ENCODE data around the gene C19orf85.
A peak's percentile ranks its signal among the peaks of the same experiment; 100 is the strongest.

The C19orf85 gene

DNA sequence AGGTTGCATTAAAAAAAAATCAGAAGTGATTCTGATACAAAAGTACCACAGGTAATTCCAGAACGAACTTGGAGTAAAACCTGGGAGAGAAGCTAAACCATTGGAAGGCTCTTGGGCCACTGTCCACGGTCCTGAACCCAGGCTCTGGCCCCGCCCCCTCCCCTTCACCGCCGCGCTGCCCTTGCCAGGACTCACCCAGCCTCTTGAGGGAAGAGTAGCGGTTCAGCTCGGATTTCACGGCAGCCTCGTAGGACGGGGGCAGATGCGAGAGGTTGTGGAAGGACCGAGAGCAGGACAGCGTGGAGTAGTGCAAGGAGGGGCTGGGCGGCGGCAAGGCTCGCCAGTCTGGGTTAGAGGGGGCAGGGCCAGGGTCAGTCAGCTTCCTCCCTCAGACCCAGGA lies 27.1 kb downstream of the C19orf85 start:
- no peaks in the 10 kb centered on the region for H3K4me1 ChIP-seq (ENCODE audit: insufficient read depth, low read length)
- H3K27ac ChIP-seq (ENCODE audit: low read length) = no peak overlapping the region
- no peak overlapping the region for H2AFZ ChIP-seq (ENCODE audit: low read depth, low read length)
- no peaks in the 10 kb centered on the region for H3K79me2 ChIP-seq (ENCODE audit: insufficient read depth, low read length)
- peak; percentile 79 for ATAC-seq (ENCODE audit: insufficient read depth, low read depth)
- H3K4me3 ChIP-seq (ENCODE audit: low read depth in 1 of 2, low read length in 2 of 2) = no peak overlapping the region
- DNase-seq = peak; percentile 54
- H3K9me3 ChIP-seq (ENCODE audit: insufficient read depth, low read length, severe bottlenecking) = no peaks in the 10 kb centered on the region
- TF ChIP-seq EZH2 (IDR thresholded peaks at IDR 0.05; ENCODE audit: borderline replicate concordance, low read depth, low read length, severe bottlenecking) = no peak
- TF ChIP-seq, protein P1, sequence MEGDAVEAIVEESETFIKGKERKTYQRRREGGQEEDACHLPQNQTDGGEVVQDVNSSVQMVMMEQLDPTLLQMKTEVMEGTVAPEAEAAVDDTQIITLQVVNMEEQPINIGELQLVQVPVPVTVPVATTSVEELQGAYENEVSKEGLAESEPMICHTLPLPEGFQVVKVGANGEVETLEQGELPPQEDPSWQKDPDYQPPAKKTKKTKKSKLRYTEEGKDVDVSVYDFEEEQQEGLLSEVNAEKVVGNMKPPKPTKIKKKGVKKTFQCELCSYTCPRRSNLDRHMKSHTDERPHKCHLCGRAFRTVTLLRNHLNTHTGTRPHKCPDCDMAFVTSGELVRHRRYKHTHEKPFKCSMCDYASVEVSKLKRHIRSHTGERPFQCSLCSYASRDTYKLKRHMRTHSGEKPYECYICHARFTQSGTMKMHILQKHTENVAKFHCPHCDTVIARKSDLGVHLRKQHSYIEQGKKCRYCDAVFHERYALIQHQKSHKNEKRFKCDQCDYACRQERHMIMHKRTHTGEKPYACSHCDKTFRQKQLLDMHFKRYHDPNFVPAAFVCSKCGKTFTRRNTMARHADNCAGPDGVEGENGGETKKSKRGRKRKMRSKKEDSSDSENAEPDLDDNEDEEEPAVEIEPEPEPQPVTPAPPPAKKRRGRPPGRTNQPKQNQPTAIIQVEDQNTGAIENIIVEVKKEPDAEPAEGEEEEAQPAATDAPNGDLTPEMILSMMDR (IDR thresholded peaks at IDR 0.05; ENCODE audit: borderline replicate concordance, extremely low read depth, low read length, poor library complexity, severe bottlenecking) = no peak
- no peak overlapping the region for H3K9ac ChIP-seq (ENCODE audit: low read depth, low read length)
- peaks cover 9% of the 10 kb centered on the region for H3K27me3 ChIP-seq (ENCODE audit: insufficient read depth, low read length, poor library complexity)
- no peaks in the 10 kb centered on the region for H3K36me3 ChIP-seq (ENCODE audit: insufficient read depth, low read length)
- H4K20me1 ChIP-seq (ENCODE audit: insufficient read depth, low read length) = peaks cover 12% of the 10 kb centered on the region
- no peak overlapping the region for H3K4me2 ChIP-seq (ENCODE audit: insufficient read depth, low read length)

DNA sequence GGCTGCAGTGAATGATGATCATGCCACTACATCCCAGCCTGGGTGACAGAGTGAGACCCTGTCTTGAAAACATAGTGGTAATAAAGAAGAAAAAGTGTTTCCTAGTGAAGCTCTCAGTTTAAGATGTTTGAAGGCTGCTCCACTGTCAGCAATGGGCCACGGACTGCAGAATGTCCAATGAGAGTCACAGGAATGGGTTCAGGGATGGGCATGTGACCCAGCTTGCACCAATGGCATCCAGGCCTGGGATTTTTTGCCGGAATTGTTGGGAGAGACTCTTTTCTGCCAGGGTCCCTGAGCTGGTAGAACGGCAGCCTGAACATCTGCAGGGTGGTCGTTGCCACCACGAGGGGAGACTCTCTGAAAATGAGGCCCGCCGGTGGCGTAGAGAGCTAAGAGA lies 27.7 kb downstream of the C19orf85 start:
- Histone ChIP-seq H3K4me3 (ENCODE audit: low read depth in 1 of 2, low read length in 2 of 2) (no peak overlapping the region), H4K20me1 (ENCODE audit: insufficient read depth, low read length) (peaks cover 12% of the 10 kb centered on the region), H3K9ac (ENCODE audit: low read depth, low read length) (no peak overlapping the region), H3K9me3 (ENCODE audit: insufficient read depth, low read length, severe bottlenecking) (no peaks in the 10 kb centered on the region), H2AFZ (ENCODE audit: low read depth, low read length) (no peak overlapping the region), H3K36me3 (ENCODE audit: insufficient read depth, low read length) (no peaks in the 10 kb centered on the region), H3K79me2 (ENCODE audit: insufficient read depth, low read length) (no peaks in the 10 kb centered on the region), H3K27ac (ENCODE audit: low read length) (no peak overlapping the region), H3K4me1 (ENCODE audit: insufficient read depth, low read length) (no peaks in the 10 kb centered on the region), H3K4me2 (ENCODE audit: insufficient read depth, low read length) (no peak overlapping the region), H3K27me3 (ENCODE audit: insufficient read depth, low read length, poor library complexity) (peaks cover 6% of the 10 kb centered on the region)
- no peak for DNase-seq
- TF ChIP-seq, protein P1 (IDR thresholded peaks at IDR 0.05; ENCODE audit: borderline replicate concordance, extremely low read depth, low read length, poor library complexity, severe bottlenecking) = no peak
- no peak for TF ChIP-seq EZH2 (IDR thresholded peaks at IDR 0.05; ENCODE audit: borderline replicate concordance, low read depth, low read length, severe bottlenecking)
- no peak for ATAC-seq (ENCODE audit: insufficient read depth, low read depth)

DNA sequence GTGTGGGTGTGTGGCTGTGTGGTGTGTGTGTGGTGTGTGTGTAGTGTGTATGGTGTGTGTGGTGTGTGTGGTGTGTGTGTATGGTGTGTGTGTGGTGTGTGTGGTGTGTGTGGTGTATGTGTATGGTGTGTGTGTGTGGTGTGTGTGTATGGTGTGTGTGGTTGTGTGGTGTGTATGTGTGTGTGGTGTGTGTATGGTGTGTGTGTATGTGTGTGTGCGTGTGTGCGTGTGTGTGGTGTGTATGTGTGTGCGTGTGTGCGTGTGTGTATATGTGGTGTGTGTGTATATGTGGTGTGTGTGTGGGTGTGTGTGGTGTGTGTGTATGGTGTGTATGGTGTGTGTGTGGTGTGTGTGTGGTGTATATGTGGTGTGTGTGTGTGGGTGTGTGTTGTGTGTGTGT lies 29.5 kb downstream of the C19orf85 start:
- Histone ChIP-seq H4K20me1 (ENCODE audit: insufficient read depth, low read length) (0 out of 2 replicates have a peak, but pooled peaks cover 6% of the 10 kb centered on the region), H3K9me3 (ENCODE audit: insufficient read depth, low read length, severe bottlenecking) (no peaks in the 10 kb centered on the region), H3K27ac (ENCODE audit: low read length) (no peak overlapping the region), H2AFZ (ENCODE audit: low read depth, low read length) (no peak overlapping the region), H3K9ac (ENCODE audit: low read depth, low read length) (no peak overlapping the region), H3K4me2 (ENCODE audit: insufficient read depth, low read length) (no peak overlapping the region), H3K4me3 (ENCODE audit: low read depth in 1 of 2, low read length in 2 of 2) (no peak overlapping the region), H3K79me2 (ENCODE audit: insufficient read depth, low read length) (no peaks in the 10 kb centered on the region), H3K27me3 (ENCODE audit: insufficient read depth, low read length, poor library complexity) (no peaks in the 10 kb centered on the region), H3K36me3 (ENCODE audit: insufficient read depth, low read length) (no peaks in the 10 kb centered on the region), H3K4me1 (ENCODE audit: insufficient read depth, low read length) (no peaks in the 10 kb centered on the region)
- ATAC-seq (ENCODE audit: insufficient read depth, low read depth) (no peak), DNase-seq (no peak)
- TF ChIP-seq, protein P1 (IDR thresholded peaks at IDR 0.05; ENCODE audit: borderline replicate concordance, extremely low read depth, low read length, poor library complexity, severe bottlenecking) = no peak

DNA sequence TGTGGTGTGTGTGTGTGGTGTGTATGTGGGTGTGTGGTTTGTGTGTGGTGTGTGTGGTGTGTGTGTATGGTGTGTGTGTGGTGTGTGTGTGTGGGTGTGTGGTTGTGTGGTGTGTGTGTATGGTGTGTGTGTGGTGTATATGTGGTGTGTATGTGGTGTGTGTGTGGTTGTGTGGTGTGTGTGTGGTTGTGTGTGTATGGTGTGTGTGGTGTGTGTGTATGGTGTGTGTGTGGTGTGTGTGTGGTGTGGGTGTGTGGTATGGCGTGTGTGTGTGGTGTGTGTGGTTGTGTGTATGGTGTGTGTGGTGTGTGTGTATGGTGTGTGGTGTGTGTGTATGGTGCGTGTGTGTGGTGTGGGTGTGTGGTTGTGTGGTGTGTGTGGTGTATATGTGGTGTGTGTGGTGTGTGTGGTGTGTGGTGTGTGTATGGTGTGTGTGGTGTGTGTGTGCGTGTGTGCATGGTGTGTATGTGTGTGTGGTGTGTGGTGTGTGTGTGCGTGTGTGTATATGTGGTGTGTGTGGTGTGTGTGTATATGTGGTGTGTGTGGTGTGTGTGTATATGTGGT lies 30.1 kb downstream of the C19orf85 start:
- no peaks in the 10 kb centered on the region for H3K79me2 ChIP-seq (ENCODE audit: insufficient read depth, low read length)
- DNase-seq (no peak), ATAC-seq (ENCODE audit: insufficient read depth, low read depth) (no peak)
- no peaks in the 10 kb centered on the region for H3K9me3 ChIP-seq (ENCODE audit: insufficient read depth, low read length, severe bottlenecking)
- no peak for TF ChIP-seq EZH2 (IDR thresholded peaks at IDR 0.05; ENCODE audit: borderline replicate concordance, low read depth, low read length, severe bottlenecking)
- TF ChIP-seq, protein P1 (IDR thresholded peaks at IDR 0.05; ENCODE audit: borderline replicate concordance, extremely low read depth, low read length, poor library complexity, severe bottlenecking) = no peak
- 0 out of 2 replicates have a peak, but pooled peaks cover 6% of the 10 kb centered on the region for H4K20me1 ChIP-seq (ENCODE audit: insufficient read depth, low read length)
- no peak overlapping the region for H3K4me3 ChIP-seq (ENCODE audit: low read depth in 1 of 2, low read length in 2 of 2)
- no peak overlapping the region for H3K4me2 ChIP-seq (ENCODE audit: insufficient read depth, low read length)
- H3K4me1 ChIP-seq (ENCODE audit: insufficient read depth, low read length) = no peaks in the 10 kb centered on the region
- no peaks in the 10 kb centered on the region for H3K36me3 ChIP-seq (ENCODE audit: insufficient read depth, low read length)
- H2AFZ ChIP-seq (ENCODE audit: low read depth, low read length) = no peak overlapping the region
- H3K27ac ChIP-seq (ENCODE audit: low read length) = no peak overlapping the region
- H3K27me3 ChIP-seq (ENCODE audit: insufficient read depth, low read length, poor library complexity) = no peaks in the 10 kb centered on the region
- no peak overlapping the region for H3K9ac ChIP-seq (ENCODE audit: low read depth, low read length)
